ENCODE measurements around the gene STK32B. TPM values are rescaled to one million over a fixed set of nuclear protein-coding genes. Genes with fewer than 3 reads are reported as not detected.

STK32B gene
- total RNA-seq, 1 experiment from 2014 or later, result not detected

DNA sequence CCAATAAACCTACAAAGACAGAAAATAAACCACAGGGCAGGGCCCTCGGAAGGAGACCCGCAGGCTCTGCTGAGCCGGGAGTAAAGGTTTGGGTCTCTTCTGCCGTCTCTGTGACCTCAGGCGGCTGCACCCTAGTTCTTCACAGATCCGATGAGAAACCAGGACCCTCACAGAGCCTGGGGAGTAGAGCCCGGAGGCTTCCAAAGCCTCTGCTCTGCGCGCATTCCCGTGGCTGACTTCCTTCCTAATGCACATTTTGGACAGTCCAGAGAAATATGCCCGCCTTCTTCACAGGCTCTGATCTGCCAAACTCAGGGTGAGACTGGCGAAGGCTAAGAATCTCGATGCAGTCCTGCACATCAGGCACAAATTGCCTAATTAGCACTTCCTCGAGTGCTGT is 411.6 kb downstream of the STK32B start:
- intact Hi-C loops (cut with micrococcal nuclease; ENCODE audit: unreplicated experiment), result no loop called here
- BruUV-seq (replicated peaks), result no TSS peak
- CTCF ChIA-PET, result no interaction called here
- peaks cover 5% of the 10 kb centered on the region for H3K9me3 Mint-ChIP-seq (ENCODE audit: low read depth, unreplicated experiment)
- no peak overlapping the region for H3K4me3 Mint-ChIP-seq (ENCODE audit: low read depth, unreplicated experiment)
- no peaks in the 10 kb centered on the region for H3K4me1 Mint-ChIP-seq (ENCODE audit: low read depth, unreplicated experiment)
- DNase-seq, result no peak
- TF ChIP-seq, protein P1, sequence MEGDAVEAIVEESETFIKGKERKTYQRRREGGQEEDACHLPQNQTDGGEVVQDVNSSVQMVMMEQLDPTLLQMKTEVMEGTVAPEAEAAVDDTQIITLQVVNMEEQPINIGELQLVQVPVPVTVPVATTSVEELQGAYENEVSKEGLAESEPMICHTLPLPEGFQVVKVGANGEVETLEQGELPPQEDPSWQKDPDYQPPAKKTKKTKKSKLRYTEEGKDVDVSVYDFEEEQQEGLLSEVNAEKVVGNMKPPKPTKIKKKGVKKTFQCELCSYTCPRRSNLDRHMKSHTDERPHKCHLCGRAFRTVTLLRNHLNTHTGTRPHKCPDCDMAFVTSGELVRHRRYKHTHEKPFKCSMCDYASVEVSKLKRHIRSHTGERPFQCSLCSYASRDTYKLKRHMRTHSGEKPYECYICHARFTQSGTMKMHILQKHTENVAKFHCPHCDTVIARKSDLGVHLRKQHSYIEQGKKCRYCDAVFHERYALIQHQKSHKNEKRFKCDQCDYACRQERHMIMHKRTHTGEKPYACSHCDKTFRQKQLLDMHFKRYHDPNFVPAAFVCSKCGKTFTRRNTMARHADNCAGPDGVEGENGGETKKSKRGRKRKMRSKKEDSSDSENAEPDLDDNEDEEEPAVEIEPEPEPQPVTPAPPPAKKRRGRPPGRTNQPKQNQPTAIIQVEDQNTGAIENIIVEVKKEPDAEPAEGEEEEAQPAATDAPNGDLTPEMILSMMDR (IDR thresholded peaks at IDR 0.05; ENCODE audit: unreplicated experiment), result no peak
- no peaks in the 10 kb centered on the region for H3K36me3 Mint-ChIP-seq (ENCODE audit: insufficient read depth, unreplicated experiment)
- H3K27me3 Mint-ChIP-seq (ENCODE audit: unreplicated experiment), result no peaks in the 10 kb centered on the region
- H3K27ac Mint-ChIP-seq (ENCODE audit: unreplicated experiment), result no peak overlapping the region

DNA sequence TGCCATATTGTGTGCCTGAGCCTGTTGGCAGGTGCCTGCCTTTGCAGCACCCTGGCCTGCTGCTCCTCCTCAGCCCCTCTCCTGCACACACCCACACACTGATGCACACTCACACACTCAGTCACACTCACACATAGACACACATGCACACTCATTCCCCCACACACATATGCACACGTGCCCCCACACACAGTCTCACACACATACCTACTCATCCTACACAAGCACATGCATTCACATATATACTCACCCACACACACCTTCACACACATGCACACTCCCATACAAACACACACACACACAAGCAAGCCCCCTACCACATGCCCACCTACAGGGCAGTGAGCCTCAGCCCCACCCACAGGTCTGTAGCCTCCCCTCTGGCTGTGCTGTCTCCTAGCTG is 412.1 kb downstream of the STK32B start:
- no peak overlapping the region for H3K4me3 Mint-ChIP-seq (ENCODE audit: low read depth, unreplicated experiment)
- CTCF ChIA-PET, result no interaction called here
- no peaks in the 10 kb centered on the region for H3K4me1 Mint-ChIP-seq (ENCODE audit: low read depth, unreplicated experiment)
- TF ChIP-seq, protein P1 (IDR thresholded peaks at IDR 0.05; ENCODE audit: unreplicated experiment), result no peak
- no peak for DNase-seq
- no peak overlapping the region for H3K27ac Mint-ChIP-seq (ENCODE audit: unreplicated experiment)
- H3K36me3 Mint-ChIP-seq (ENCODE audit: insufficient read depth, unreplicated experiment), result no peaks in the 10 kb centered on the region
- BruUV-seq (replicated peaks), result no TSS peak
- H3K27me3 Mint-ChIP-seq (ENCODE audit: unreplicated experiment), result no peaks in the 10 kb centered on the region
- intact Hi-C loops (cut with micrococcal nuclease; ENCODE audit: unreplicated experiment), result no loop called here
- peaks cover 6% of the 10 kb centered on the region for H3K9me3 Mint-ChIP-seq (ENCODE audit: low read depth, unreplicated experiment)

DNA sequence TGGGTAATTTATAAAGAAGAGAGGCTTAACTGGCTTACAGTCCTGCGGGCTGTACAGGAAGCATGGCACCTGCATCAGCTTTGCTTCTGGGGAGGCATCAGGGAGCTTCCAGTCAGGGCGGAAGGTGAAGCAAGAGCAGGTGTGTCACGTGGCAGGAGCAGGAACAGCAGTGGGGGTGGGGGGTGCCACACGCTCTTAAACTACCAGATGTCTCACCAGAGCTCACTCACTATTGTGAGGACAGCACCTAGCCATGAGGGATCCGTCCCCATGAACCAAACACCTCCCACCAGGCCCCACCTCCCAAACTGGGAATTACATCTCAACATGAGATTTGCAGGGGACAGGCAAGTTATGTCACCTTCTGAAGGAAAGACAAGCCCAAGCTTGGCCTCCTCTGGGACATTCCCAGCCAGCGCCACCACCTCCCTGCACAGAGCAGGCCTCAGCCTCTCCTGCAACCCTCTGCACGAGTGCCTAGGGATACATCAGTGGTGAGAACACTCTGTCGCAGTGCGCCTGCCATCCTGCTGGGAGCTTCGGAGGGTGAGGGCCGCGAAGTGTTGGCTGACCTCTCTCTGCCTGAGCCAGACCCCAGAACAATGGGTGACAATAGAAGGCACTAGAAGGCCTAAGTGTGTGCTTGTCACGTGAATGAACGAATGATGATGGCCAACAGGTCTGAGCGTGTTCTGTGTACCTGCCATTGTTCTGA is 412.8 kb downstream of the STK32B start:
- DNase-seq, result no peak
- CTCF ChIA-PET, result no interaction called here
- TF ChIP-seq, protein P1 (IDR thresholded peaks at IDR 0.05; ENCODE audit: unreplicated experiment), result no peak
- Mint-ChIP-seq H3K27ac (ENCODE audit: unreplicated experiment) (no peak overlapping the region), H3K27me3 (ENCODE audit: unreplicated experiment) (no peaks in the 10 kb centered on the region), H3K36me3 (ENCODE audit: insufficient read depth, unreplicated experiment) (no peaks in the 10 kb centered on the region), H3K9me3 (ENCODE audit: low read depth, unreplicated experiment) (peaks cover 7% of the 10 kb centered on the region), H3K4me1 (ENCODE audit: low read depth, unreplicated experiment) (no peaks in the 10 kb centered on the region), H3K4me3 (ENCODE audit: low read depth, unreplicated experiment) (no peak overlapping the region)
- intact Hi-C loops (cut with micrococcal nuclease; ENCODE audit: unreplicated experiment), result no loop called here
- no TSS peak for BruUV-seq (replicated peaks)

GRCh38 chr4:5465529-5465928 is 414.2 kb downstream of the STK32B start:
- CTCF ChIA-PET, result no interaction called here
- no peak overlapping the region for H3K27ac Mint-ChIP-seq (ENCODE audit: unreplicated experiment)
- intact Hi-C loops (cut with micrococcal nuclease; ENCODE audit: unreplicated experiment), result no loop called here
- no peaks in the 10 kb centered on the region for H3K4me1 Mint-ChIP-seq (ENCODE audit: low read depth, unreplicated experiment)
- DNase-seq, result no peak
- no peaks in the 10 kb centered on the region for H3K27me3 Mint-ChIP-seq (ENCODE audit: unreplicated experiment)
- no TSS peak for BruUV-seq (replicated peaks)
- peaks cover 10% of the 10 kb centered on the region for H3K9me3 Mint-ChIP-seq (ENCODE audit: low read depth, unreplicated experiment)
- no peaks in the 10 kb centered on the region for H3K36me3 Mint-ChIP-seq (ENCODE audit: insufficient read depth, unreplicated experiment)
- TF ChIP-seq, protein P1 (IDR thresholded peaks at IDR 0.05; ENCODE audit: unreplicated experiment), result no peak
- no peak overlapping the region for H3K4me3 Mint-ChIP-seq (ENCODE audit: low read depth, unreplicated experiment)
